HG03354 (cell line): ENCODE data around the gene TP53.

ENCODE experiments used
- ATAC-seq: cut with Tn5 transposase; IDR thresholded peaks from one replicate; pipeline ENCODE4 v1.9.1; 2021; ENCODE audit warnings: mild to moderate bottlenecking; ENCODE audit not compliant: unreplicated experiment, poor library complexity, severe bottlenecking

The TP53 gene

DNA sequence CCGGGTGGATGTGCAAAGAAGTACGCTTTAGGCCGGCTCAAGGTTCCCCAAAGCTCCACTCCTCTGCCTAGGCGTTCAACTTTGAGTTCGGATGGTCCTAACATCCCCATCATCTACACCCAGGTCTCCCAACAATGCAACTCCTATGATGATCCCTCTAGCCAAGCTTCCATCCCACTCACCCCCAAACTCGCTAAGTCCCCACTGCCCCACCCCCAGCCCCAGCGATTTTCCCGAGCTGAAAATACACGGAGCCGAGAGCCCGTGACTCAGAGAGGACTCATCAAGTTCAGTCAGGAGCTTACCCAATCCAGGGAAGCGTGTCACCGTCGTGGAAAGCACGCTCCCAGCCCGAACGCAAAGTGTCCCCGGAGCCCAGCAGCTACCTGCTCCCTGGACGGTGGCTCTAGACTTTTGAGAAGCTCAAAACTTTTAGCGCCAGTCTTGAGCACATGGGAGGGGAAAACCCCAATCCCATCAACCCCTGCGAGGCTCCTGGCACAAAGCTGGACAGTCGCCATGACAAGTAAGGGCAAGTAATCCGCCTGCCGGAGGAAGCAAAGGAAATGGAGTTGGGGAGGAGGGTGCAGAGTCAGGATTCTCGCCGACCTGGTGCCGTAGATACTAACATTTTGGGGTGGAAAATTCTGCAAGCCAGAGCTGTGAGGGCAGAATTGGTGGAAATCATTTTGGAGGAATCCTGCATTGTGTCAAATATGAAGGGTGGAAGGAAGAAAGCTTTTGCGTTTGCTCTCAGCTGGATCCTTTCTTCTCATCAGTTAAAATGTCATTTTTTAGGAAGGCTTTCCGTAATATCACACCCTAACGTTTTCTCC is at the start of gene TP53:
Gene TP53 (minus strand): TSS at position 419 of the 836 bp plus-strand sequence. CDS start 10,896 bp downstream, outside the sequence.
- ATAC-seq = no peak

DNA sequence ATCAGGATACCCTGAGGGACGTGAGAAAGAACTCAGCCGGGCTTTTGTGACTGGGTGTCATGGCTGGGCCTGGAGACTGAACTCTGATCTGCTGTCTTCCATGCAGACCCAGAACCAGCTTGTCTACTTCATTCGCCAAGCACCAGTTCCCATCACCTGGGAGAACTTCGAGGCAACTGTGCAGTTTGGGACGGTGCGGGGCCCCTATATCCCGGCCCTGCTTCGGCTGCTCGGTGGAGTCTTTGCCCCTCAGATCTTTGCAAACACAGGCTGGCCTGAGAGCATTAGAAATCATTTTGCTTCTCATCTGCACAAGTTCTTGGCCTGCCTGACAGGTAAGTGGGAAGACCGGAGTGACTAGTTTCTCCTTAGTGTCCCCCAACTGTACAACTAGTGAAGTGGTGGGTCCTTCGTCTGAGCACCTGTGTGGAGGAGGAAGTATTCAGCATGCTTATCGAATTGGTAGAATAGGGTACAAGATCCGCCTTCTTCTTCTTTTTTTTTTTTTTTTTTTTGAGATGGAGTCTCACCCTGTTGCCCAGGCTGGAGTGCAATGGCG is 45.8 kb upstream of the TP53 start:
- ATAC-seq = no peak

DNA sequence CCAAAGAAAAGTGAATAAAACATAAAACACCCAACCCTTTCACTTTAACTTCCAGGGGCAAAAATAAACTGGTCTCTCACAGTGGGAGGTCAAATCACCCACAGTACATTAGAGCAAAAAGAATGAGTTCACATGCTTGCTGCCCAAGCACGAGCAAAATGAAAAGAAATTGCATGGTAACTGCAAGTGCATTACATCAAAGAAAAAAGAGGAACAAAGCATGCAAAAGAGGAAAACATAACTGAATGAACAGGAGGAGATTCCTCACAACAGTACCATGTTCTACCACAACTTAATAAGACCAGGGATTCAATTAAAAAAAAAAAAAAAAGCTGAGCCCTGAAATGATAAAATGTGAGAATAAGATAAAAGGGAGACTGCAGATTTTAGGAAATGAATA is 42.5 kb upstream of the TP53 start:
- no peak for ATAC-seq

DNA sequence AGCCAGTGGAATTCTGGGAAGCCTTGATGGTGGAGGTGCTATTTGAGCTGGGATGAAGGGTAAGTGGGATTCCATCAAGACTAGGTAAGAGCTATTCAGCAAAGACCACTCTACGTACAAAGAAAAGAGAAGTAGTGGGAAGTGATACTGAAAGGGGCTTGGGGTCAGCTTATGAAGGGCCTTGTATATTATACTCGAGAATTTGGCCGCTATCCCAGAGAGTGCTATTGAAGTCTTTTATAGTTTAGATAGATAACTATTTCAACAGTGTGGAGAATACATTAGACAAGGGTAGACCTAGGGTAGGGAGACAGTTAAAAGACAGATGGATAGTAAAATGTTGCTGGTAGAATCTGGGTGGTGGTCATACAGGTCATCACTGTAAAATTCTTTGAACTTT is 40.6 kb upstream of the TP53 start:
- ATAC-seq = no peak

DNA sequence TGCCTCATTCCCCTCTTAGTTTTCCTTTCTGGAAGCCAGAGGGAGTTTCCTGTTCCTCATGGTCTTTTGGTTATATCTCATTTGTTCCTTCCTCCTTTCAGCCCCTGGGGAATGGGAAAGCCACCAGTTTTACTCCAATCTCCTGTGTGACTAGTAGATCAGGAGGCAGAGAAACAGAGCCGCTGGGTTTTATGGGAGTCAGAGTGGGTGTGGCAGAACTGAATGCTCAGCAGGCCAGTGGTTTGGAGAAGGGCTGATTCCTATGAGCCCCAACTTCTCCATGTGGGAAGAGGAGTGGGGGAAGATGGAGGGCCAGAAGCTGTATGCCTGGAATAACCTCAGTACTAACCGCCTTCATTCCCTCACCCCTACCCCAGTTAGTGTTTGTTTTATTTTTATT is 34.3 kb upstream of the TP53 start:
- no peak for ATAC-seq

DNA sequence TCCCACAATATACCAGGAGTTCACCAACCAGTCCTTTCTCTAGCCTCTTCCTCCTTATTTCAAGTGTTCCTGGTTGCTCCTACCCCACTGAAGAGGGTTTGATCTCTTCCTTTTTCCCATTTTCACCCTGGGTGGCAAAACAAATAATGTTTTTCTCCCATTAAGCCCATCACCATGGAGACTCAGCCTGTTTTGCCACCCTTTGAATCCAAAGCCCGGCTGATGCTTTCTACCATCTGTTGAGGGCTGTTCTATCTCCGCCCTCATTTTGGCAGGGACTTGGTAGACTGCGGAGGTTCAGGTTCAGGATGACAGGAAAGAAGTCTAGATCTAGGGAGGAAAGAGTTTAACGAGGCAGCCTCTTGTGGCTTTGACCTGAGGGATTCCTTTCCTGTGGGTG is 32.8 kb upstream of the TP53 start:
- no peak for ATAC-seq

DNA sequence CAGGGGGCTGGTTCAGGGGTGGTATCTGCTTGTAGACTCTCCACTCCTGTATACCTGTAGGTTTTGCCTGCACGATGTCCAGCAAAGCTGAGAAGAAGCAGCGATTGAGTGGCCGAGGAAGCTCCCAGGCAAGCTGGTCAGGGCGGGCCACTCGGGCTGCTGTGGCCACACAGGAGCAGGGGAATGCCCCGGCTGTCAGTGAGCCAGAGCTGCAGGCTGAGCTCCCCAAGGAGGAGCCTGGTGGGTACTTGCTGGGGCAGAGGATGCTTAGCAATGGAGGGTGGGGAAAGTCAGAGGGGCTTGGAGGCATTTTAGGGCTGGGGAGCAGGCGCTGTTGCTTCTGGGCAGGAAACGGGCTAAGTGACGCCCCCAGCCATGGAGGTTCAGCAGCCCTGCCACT is 32.4 kb upstream of the TP53 start:
- ATAC-seq = no peak

DNA sequence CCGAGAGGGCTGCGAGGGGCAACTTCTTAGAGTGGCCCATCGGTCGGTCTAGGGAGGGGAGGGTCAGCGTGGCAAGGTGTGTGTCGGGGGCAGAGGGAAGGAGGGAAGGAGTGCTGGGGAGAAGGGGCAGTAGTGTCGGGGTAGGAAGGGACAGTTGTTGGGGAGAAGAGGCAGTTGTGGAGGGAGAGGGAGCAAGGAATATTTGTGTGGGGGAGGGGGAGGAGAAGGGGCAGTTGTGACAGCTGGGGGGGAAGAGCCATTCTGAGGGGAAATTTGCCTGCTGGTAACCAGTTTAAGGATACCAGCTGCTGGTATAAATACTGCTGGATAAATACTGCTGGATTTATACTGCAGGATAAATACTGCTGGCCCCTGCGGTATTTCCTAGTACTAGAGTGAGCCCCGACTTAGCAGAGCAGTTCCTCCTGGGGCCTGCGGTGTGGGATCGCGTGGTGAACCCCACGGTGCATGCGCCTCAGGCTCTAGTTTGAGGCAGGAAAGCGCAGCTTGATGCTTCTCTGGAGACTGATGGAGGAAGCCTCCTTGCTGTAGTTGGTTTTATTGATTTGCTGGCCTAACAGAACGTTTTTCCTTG is 30.6 kb upstream of the TP53 start:
- ATAC-seq = no peak

DNA sequence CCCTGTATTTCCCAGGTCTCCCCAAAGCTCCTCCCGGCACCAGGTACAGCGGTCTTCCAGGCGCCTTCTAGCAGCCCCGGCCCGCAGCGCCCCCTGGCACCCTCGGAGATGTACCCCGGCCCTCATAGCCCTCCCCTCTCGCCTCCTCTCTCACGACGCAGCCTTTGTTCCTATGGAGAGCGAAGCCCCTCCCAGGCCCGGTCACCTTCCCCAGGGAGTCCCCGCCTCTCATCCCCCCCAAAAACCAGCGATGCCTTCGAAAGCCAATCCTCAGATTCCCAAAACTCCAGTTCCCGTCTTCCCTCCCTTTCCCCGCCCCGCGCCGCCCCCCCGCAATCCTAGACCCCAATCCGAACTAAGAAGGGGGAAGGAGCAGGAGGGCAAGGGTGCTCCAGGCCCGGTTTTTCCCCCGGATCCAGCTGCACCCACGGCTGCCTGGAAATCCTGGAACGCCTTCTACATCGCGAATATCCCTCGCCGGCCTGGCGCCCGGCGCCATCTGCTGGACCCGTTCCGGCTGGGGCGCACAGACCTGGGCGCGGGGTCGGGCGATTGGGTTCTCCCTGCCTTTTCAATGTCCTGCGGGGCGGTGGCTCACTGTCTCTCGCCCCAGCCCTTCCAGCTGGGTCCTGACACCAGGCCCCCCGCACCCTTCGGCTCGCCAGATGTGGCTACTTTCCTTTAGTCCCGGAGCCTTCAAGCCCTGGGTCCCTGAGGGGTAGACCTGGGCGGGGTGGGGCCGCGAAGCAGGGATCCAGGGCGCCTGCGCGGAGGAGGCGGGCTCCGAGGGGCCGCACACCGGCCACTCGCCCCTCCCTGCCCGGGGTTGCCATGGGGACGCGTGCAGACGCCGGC is 29.8 kb upstream of the TP53 start, which contains the start of gene DNAH2:
Gene DNAH2 (plus strand): TSS at position 844 of the 855 bp plus-strand sequence. CDS start 1,991 bp downstream, outside the sequence.
- no peak for ATAC-seq

DNA sequence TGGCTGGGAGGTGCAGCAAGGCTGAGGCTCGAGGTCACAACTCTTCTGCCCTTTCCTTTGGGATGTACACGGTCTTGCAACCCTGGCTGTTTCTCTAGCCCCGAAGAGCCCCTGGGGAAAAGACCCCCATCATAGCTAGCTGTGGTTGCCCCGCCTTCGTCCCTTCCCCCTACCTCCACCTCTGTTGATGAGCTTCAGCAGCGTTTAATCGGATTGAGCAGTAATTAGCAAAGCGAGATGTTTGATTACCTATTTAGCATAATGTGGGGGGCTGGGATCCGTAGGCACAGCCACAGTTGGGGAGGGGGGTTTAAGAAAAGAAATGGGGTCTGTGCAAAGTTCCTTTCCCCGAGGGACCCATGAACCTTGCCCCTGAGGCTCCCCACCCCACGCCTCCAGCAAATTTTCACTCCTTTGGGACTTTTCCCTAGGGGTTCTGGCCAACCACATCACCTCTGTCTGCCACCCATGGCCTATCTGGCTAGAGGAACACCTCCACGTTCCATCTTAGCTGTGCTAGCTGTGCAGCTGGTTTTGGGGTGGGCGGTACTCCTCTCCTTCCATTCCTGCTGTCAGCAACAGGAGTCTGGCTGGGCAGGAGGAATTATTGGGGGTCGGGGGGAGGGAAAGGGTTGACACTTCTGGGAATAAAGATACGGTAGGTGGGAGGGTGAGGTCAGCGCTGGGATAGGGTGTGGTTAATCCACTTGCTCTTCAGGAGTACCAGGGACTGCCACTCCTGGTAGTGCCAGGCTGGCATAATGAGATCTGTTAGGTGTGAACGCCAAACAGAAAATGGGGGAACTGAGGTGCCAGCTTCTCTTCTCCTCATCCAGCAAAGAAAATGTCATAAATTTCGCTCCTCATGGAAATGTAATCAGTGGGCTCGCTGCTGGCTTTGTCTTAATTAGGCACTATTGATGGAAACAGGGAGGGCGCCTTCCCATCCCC is 28.9 kb upstream of the TP53 start:
- ATAC-seq = no peak

DNA sequence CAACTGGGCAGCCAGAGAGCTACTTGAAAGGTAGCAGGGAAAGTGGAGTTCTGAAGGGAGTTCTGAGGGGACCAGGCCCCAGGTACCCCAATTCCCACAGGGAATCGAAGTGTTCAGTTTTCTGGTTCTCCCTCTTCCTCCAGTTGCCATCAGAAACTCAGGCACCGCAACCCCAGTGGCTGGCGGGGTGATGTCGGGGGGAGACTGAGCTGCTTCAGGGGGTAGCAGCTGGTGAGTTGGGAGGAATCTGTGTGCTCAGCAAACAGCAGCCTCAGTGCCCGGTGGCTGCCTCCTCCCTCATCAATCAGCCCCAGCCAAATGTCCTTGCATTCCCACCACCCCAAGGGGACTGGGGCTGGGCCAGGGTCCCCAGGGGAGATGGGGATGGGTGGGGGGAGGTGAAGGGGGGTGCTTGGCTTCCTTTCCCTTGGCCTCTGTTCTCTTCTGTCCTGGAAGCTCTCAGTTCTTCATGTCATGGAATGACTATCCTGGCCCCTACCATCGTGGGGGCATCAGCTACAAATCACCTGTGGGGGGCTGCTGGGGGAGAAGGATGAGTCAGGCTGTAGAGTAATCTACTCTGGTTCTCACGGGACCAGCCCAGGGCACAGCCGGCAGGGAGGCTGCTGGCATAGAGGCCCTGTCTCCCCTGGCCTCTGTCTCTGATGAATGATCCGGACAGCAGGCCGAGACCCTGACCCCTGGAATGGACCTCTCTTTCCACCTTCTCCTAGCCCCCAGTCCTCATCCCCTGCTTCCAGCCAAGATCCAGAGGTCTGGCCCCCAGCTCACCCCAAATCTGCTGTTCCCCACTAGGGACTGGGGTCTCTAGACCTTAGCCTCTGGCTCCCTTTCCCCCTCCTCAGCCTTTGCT is 27.7 kb upstream of the TP53 start:
- no peak for ATAC-seq

DNA sequence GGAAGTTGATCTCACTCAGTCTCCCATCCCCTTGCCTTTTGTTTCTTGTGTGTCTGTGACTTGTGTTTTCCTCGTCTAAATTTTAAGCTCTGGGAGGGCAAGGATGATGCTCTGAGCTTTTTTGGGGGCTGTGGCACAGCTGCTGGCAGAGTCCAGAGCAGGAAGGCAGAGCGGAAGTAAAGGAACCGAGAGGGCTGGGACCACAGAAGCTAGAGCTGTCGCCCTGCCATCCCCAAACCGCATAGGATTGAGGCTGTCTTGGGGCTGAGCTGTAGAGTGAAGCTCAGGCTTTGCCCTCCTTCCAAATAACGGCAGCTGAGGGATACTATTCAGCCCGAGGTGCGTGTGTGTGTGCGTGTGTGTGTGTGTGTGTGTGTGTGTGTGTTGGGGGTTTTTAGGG is 26.5 kb upstream of the TP53 start:
- no peak for ATAC-seq

DNA sequence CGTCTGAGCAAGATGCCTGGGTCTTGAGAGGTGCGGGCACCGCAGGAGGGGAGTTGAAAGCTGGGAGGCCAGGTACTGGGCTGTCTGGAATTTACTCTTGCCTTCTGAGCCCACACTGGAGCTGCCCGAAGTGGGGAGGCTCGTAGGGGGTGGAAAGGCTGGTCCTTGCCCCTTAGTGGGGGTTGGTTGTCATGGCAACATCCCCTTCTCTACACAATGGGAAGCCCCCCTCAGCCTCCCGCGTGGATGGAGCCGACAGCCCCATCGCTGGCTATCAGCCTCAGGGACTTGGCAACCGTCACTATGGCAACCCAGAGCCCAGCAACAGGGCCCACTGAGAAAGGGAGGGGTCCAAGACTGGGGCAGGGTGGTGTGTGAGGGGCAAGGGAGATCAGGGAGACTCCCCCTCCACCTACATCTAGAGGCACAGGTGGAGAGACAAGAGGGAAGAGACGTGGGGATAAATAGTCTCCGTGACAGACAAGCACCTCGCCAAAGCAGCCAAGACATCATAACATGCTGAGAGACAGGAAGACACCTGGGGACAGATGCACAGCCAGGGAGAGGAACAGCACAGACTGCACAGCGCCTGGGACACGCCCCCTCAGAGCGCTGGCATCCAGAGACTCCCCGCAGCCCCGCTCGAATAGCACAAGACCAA is 25.0 kb upstream of the TP53 start:
- no peak for ATAC-seq

DNA sequence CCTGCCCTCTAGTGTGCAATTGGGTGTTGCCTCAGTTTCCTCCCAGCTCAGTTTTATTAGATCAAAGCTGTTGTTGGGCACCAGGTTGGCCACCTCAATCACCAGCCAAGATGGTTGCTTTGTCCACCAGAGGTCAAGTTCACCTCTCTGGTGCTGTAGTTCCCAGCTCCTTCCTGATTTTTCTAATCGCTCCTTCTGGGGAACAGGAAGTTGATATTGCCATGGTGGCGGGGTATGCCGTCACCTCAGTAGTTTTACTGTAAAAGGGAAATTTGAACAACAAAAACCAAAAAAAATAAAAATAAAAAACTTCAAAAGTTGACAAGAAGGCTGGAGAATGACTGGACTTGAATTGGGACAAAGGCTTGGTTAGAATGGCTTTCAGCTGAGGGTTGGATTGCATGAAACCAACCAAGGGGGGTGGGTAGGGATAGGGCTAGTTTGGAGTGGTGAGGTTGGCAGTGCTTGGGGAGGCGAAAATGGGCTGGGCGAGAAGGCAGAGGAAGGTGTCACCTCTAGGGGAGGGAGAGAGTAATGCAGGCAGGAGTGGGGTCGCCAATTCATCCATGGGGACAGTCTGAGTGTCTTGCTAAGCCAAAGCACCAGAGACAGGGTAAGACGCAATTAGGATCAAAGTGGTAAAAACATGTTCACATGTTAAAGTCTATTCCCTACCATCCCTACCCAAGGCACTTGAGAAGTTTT is 23.9 kb upstream of the TP53 start:
- ATAC-seq = no peak

DNA sequence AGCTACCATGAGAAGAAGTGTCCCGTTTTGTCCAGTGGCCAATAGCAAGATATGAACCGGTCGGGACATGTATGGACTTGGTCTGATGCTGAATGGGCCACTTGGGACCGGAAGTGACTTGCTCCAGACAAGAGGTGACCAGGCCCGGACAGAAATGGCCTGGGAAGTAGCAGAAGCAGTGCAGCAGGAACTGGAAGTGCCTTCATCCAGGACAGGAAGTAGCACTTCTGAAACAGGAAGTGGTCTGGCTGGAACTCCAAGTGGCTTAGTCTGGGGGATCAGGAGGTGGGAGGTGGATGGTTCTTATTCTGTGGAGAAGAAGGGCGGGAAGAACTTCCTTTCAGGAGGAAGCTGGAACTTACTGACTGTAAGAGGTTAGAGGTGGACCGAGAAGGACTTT is 23.0 kb upstream of the TP53 start:
- ATAC-seq = no peak

DNA sequence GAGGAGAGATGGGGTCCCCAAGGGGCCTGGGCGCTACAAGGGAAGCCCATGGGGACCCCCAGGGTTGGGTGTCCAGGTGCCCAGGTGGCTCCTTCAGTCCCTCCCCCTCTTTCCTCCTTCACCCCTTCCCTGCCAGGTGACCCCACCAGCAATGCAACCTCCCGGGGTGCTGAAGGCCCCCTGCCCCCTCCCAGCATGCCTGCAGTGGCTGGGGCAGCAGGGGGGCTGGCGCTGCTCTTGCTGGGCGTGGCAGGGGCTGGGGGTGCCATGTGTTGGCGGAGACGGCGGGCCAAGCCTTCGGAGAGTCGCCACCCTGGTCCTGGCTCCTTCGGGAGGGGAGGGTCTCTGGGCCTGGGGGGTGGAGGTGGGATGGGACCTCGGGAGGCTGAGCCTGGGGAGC is 21.7 kb upstream of the TP53 start:
- ATAC-seq = no peak
